Trophoblast cell (in vitro differentiated cells and primary cell): ENCODE measurements around the gene ABCG2.

Experiments
- DNase-seq, 2 donors: peaks; one replicate each; pipeline ENCODE4 v3.0.0-alpha.2; 2016
- H2AFZ ChIP-seq: 2 replicates; pipeline ENCODE4 v1.6.1; 2013; ENCODE audit warnings: low read length, moderate library complexity, mild to moderate bottlenecking; ENCODE audit not compliant: insufficient read depth, poor library complexity
- H2AK5ac ChIP-seq: 2 replicates; pipeline ENCODE4 v1.6.1; 2013; ENCODE audit warnings: mild to moderate bottlenecking, low read length
- H2BK120ac ChIP-seq: 2 replicates; pipeline ENCODE4 v1.6.1; 2013; ENCODE audit warnings: low read length, mild to moderate bottlenecking, moderate library complexity; ENCODE audit not compliant: insufficient read depth, poor library complexity
- H2BK12ac ChIP-seq: 2 replicates; pipeline ENCODE4 v1.6.1; 2013; ENCODE audit warnings: mild to moderate bottlenecking, low read length, moderate library complexity
- H2BK5ac ChIP-seq: 2 replicates; pipeline ENCODE4 v1.6.1; 2013; ENCODE audit warnings: low read length, low read depth, moderate library complexity, mild to moderate bottlenecking; ENCODE audit not compliant: poor library complexity
- H3K14ac ChIP-seq: 2 replicates; pipeline ENCODE4 v1.6.1; 2013; ENCODE audit warnings: mild to moderate bottlenecking, low read length
- H3K18ac ChIP-seq: 2 replicates; pipeline ENCODE4 v1.6.1; 2013; ENCODE audit warnings: mild to moderate bottlenecking, low read length
- H3K23ac ChIP-seq: 2 replicates; pipeline ENCODE4 v1.6.1; 2013; ENCODE audit warnings: low read length
- H3K27ac ChIP-seq: 2 replicates; pipeline ENCODE4 v1.5.1; 2013; ENCODE audit warnings: low read depth, mild to moderate bottlenecking, inconsistent platforms, low read length, moderate library complexity
- H3K27me3 ChIP-seq: 2 replicates; pipeline ENCODE4 v1.6.1; 2013; ENCODE audit warnings: inconsistent platforms, mild to moderate bottlenecking, low read length, moderate library complexity; ENCODE audit not compliant: insufficient read depth
- H3K36me3 ChIP-seq, 2 experiments: 1 replicate in 1 of 2; 2 replicates in 1 of 2; pipeline ENCODE4 v1.6.1; 2013; ENCODE audit warnings: low read length in 2 of 2, mild to moderate bottlenecking in 2 of 2, moderate library complexity in 1 of 2; ENCODE audit not compliant: insufficient read depth in 2 of 2, control insufficient read depth in 1 of 2
- H3K4ac ChIP-seq: 2 replicates; pipeline ENCODE4 v1.6.1; 2013; ENCODE audit warnings: low read depth, mild to moderate bottlenecking, low read length, moderate library complexity
- H3K4me1 ChIP-seq, 2 experiments: 1 replicate in 1 of 2; 2 replicates in 1 of 2; pipeline ENCODE4 v1.6.1; 2013; ENCODE audit warnings: low read length in 2 of 2, mild to moderate bottlenecking in 2 of 2, moderate library complexity in 1 of 2; ENCODE audit not compliant: insufficient read depth in 2 of 2, control insufficient read depth in 1 of 2
- H3K4me2 ChIP-seq: 2 replicates; pipeline ENCODE4 v1.6.1; 2013; ENCODE audit warnings: inconsistent platforms, mild to moderate bottlenecking, low read length, moderate library complexity
- H3K4me3 ChIP-seq: 2 replicates; pipeline ENCODE4 v1.5.1; 2013; ENCODE audit warnings: mild to moderate bottlenecking, low read depth, low read length, inconsistent platforms
- H3K79me1 ChIP-seq: one replicate; pipeline ENCODE4 v1.6.1; 2013; ENCODE audit warnings: low read length
- H3K79me2 ChIP-seq: 2 replicates; pipeline ENCODE4 v1.6.1; 2013; ENCODE audit warnings: low read length, mild to moderate bottlenecking; ENCODE audit not compliant: control insufficient read depth, insufficient read depth, poor library complexity
- H3K9ac ChIP-seq: 2 replicates; pipeline ENCODE4 v1.6.1; 2013; ENCODE audit warnings: mild to moderate bottlenecking, low read length
- H3K9me3 ChIP-seq: 2 replicates; pipeline ENCODE4 v1.6.1; 2013; ENCODE audit warnings: low read depth, mild to moderate bottlenecking, control low read depth, inconsistent platforms, low read length; ENCODE audit not compliant: insufficient read depth
- H4K12ac ChIP-seq: 2 replicates; pipeline ENCODE4 v1.6.1; 2013; ENCODE audit warnings: low read depth, mild to moderate bottlenecking, low read length, moderate library complexity
- H4K8ac ChIP-seq: 2 replicates; pipeline ENCODE4 v1.6.1; 2013; ENCODE audit warnings: low read depth, mild to moderate bottlenecking, low read length, moderate library complexity
- H4K91ac ChIP-seq: one replicate; pipeline ENCODE4 v1.6.1; 2013; ENCODE audit warnings: low read depth, mild to moderate bottlenecking, low read length, moderate library complexity
- WGBS: extraction: QIAGEN DNeasy Blood & Tissue Kit; methylation state at CpG from one replicate; pipeline ENCODE4 v1.1.7; 2013; ENCODE audit warnings: missing lambda C conversion rate; ENCODE audit not compliant: insufficient read length, insufficient coverage; ENCODE audit errors: extremely low coverage; 5-methylcytosine and 5-hydroxymethylcytosine counted together

The ABCG2 gene

GRCh38 chr4:88112856-88113255 lies 45.6 kb downstream of the ABCG2 start:
- Histone ChIP-seq H3K79me2 (no peaks in the 10 kb centered on the region), H3K14ac (no peak overlapping the region), H2AFZ (no peak overlapping the region), H2AK5ac (no peak overlapping the region), H2BK5ac (no peak overlapping the region), H3K79me1 (no peaks in the 10 kb centered on the region), H3K36me3 (peaks cover 0 to 4% of the 10 kb centered on the region in 2 experiments), H4K8ac (no peak overlapping the region), H4K12ac (no peak overlapping the region), H3K4ac (no peak overlapping the region), H3K4me2 (no peak overlapping the region), H4K91ac (no peak overlapping the region), H3K4me1 (peaks cover 0 to under 1% of the 10 kb centered on the region in 2 experiments), H3K27ac (no peak overlapping the region), H3K9me3 (no peaks in the 10 kb centered on the region), H3K9ac (no peak overlapping the region), H3K27me3 (no peaks in the 10 kb centered on the region), H3K18ac (no peak overlapping the region), H2BK12ac (peak overlapping the region; percentile 24), H2BK120ac (no peak overlapping the region), H3K23ac (no peak overlapping the region), H3K4me3 (no peak overlapping the region)
- no peak for DNase-seq
- no CpG with 5 or more reads among the region's 5 CpGs for WGBS

DNA sequence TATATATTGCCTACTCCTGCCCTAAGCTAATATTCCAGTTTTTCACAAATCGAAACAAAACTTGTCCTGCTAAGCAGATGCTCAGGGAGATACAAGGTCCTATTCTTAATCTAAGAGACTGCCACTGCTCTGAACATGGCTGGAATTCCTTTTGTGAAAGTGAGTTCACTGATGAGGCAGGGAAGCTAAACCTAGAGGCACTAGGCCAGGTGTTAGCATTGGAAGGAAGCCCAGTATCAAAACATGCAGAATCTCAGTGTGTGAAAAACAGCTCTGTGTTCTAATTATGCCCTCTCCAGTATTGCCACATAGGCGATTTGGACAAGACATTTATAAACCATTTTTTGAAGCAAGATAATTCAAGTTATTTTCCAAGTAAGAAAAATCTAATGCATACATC lies 47.6 kb downstream of the ABCG2 start:
- H2AFZ ChIP-seq, result no peak overlapping the region
- H4K91ac ChIP-seq, result no peak overlapping the region
- peaks cover 0 to 2% of the 10 kb centered on the region in 2 experiments for H3K4me1 ChIP-seq
- no peak overlapping the region for H3K4ac ChIP-seq
- H4K12ac ChIP-seq, result no peak overlapping the region
- H4K8ac ChIP-seq, result no peak overlapping the region
- no peak overlapping the region for H3K23ac ChIP-seq
- no peak overlapping the region for H3K18ac ChIP-seq
- no CpG with 5 or more reads among the region's 2 CpGs for WGBS
- H3K27me3 ChIP-seq, result no peaks in the 10 kb centered on the region
- H3K14ac ChIP-seq, result no peak overlapping the region
- peaks cover 2% of the 10 kb centered on the region for H3K79me1 ChIP-seq
- no peak overlapping the region for H2BK120ac ChIP-seq
- H2AK5ac ChIP-seq, result no peak overlapping the region
- H3K9ac ChIP-seq, result no peak overlapping the region
- no peak overlapping the region for H2BK5ac ChIP-seq
- peak in 1 of 2 donors; percentile 48 for DNase-seq
- H3K36me3 ChIP-seq, result peaks cover 0 to 9% of the 10 kb centered on the region in 2 experiments
- no peaks in the 10 kb centered on the region for H3K79me2 ChIP-seq
- H3K27ac ChIP-seq, result no peak overlapping the region
- H3K9me3 ChIP-seq, result no peaks in the 10 kb centered on the region
- H3K4me2 ChIP-seq, result no peak overlapping the region
- H2BK12ac ChIP-seq, result no peak overlapping the region
- H3K4me3 ChIP-seq, result no peak overlapping the region

DNA sequence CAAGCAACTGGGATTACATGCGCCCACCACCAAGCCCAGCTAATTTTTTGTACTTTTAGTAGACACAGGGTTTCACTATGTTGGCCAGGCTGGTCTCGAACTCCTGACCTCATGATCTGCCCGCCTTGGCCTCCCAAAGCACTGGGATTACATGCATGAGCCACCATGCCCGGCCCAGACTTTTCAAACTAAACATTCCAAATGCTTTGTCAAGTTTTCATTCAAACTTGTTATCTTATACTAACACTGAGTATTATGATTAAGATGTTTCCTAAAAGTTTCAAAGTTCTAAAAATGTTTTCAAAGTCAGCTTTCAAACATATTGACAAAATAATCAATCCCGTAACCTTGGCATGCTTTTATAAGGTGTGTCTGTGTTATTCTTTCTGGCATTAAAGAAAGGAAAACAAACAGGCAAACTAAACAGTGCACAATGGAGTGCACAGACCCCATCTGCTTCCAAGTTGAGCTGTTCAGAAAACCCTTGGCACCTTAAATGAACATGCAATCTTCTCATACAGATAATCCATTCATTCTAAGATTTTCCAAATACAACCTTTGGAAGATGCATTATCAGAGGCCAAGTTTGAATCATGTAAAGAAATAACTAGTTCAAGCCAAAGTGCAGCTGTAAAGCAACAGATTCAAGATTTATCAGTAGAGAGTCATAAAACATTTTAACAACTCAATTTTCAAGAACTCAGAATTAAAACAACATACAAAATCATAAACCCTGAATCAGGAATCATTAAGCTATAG lies 49.1 kb downstream of the ABCG2 start:
- Histone ChIP-seq H4K8ac (no peak overlapping the region), H3K79me1 (peaks cover 2% of the 10 kb centered on the region), H3K4me3 (no peak overlapping the region), H3K4ac (no peak overlapping the region), H2AK5ac (no peak overlapping the region), H3K79me2 (no peaks in the 10 kb centered on the region), H3K4me1 (peaks cover 0 to 4% of the 10 kb centered on the region in 2 experiments), H4K12ac (no peak overlapping the region), H2BK12ac (no peak overlapping the region), H3K36me3 (peaks cover 0 to 7% of the 10 kb centered on the region in 2 experiments), H2AFZ (no peak overlapping the region), H4K91ac (no peak overlapping the region), H3K23ac (no peak overlapping the region), H2BK5ac (no peak overlapping the region), H3K4me2 (no peak overlapping the region), H3K27ac (no peak overlapping the region), H3K9ac (no peak overlapping the region), H2BK120ac (no peak overlapping the region), H3K14ac (no peak overlapping the region), H3K27me3 (no peaks in the 10 kb centered on the region), H3K18ac (no peak overlapping the region), H3K9me3 (no peaks in the 10 kb centered on the region)
- no CpG with 5 or more reads among the region's 5 CpGs for WGBS
- DNase-seq, result no peak

- Histone ChIP-seq H3K4me2 (no peak overlapping the region), H2AFZ (no peak overlapping the region), H3K9ac (no peak overlapping the region), H3K79me1 (peaks cover 2% of the 10 kb centered on the region), H3K4me1 (peaks cover 0 to 4% of the 10 kb centered on the region in 2 experiments), H3K27ac (no peak overlapping the region), H3K79me2 (no peaks in the 10 kb centered on the region), H4K8ac (no peak overlapping the region), H2BK120ac (no peak overlapping the region), H2AK5ac (no peak overlapping the region), H3K36me3 (peaks cover 0 to 5% of the 10 kb centered on the region in 2 experiments), H4K12ac (no peak overlapping the region), H2BK5ac (no peak overlapping the region), H2BK12ac (no peak overlapping the region), H3K4me3 (no peak overlapping the region), H3K23ac (no peak overlapping the region), H3K27me3 (no peaks in the 10 kb centered on the region), H4K91ac (no peak overlapping the region), H3K18ac (no peak overlapping the region), H3K4ac (no peak overlapping the region), H3K14ac (no peak overlapping the region), H3K9me3 (no peaks in the 10 kb centered on the region)
- no CpG with 5 or more reads among the region's 5 CpGs for WGBS
- DNase-seq, result no peak
Observed at GRCh38 chr4:88108747-88109122, 49.7 kb downstream of the ABCG2 start.
